ENCODE results near the gene CCR5AS.
"Not testable (repeated sequence)": the region's sequence is repeated elsewhere in the genome, so short reads cannot be mapped to it uniquely, and the experiment has no call there.

CCR5AS gene

GRCh38 chr3:46401579-46401978 is 5.3 kb downstream of the CCR5AS start:
- DNase-seq = no peak

GRCh38 chr3:46400846-46401245 is 6.0 kb downstream of the CCR5AS start:
- no peak for DNase-seq

- DNase-seq = peak; percentile 48 to 78
Measured at GRCh38 chr3:46400000-46400734, 6.7 kb downstream of the CCR5AS start.

GRCh38 chr3:46399557-46399956 is 7.3 kb downstream of the CCR5AS start:
- no peak for DNase-seq

- DNase-seq = no peak
Measured at GRCh38 chr3:46399098-46399497, 7.8 kb downstream of the CCR5AS start.

GRCh38 chr3:46398186-46398955 is 8.5 kb downstream of the CCR5AS start:
- no peak for DNase-seq

GRCh38 chr3:46397111-46397510 is 9.8 kb downstream of the CCR5AS start:
- no peak for DNase-seq

- no peak for DNase-seq
Measured at GRCh38 chr3:46395766-46396530, 10.9 kb downstream of the CCR5AS start.

- DNase-seq = no peak
Measured at GRCh38 chr3:46395210-46395661, 11.6 kb downstream of the CCR5AS start.

GRCh38 chr3:46393554-46394434 is 13.1 kb downstream of the CCR5AS start:
- DNase-seq = no peak

GRCh38 chr3:46393011-46393410 is 13.9 kb downstream of the CCR5AS start:
- DNase-seq = no peak

GRCh38 chr3:46391526-46391925 is 15.3 kb downstream of the CCR5AS start:
- not testable (repeated sequence) for DNase-seq

- no peak for DNase-seq
Measured at GRCh38 chr3:46389306-46389705, 17.6 kb downstream of the CCR5AS start.

GRCh38 chr3:46388847-46389246 is 18.0 kb downstream of the CCR5AS start:
- not testable (repeated sequence) for DNase-seq

GRCh38 chr3:46386205-46386604 is 20.7 kb downstream of the CCR5AS start:
- DNase-seq = peak; percentile 13 to 57

- no peak for DNase-seq
Measured at GRCh38 chr3:46383951-46384330, 22.9 kb downstream of the CCR5AS start.

- peak in 1 of 2 experiments; percentile 48 for DNase-seq
Measured at GRCh38 chr3:46383211-46383950, 23.5 kb downstream of the CCR5AS start.

GRCh38 chr3:46381625-46382024 is 25.2 kb downstream of the CCR5AS start:
- no peak for DNase-seq

- DNase-seq = no peak
Measured at GRCh38 chr3:46380471-46381221, 26.2 kb downstream of the CCR5AS start.

- peak in 1 of 2 experiments; percentile 23 for DNase-seq
Measured at GRCh38 chr3:46378426-46378942, 28.4 kb downstream of the CCR5AS start.

- no peak for DNase-seq
Measured at GRCh38 chr3:46375814-46376213, 31.1 kb downstream of the CCR5AS start.
